ENCODE results near the gene PUM2. TPM values are rescaled to one million over a fixed set of nuclear protein-coding genes. Genes with fewer than 3 reads are reported as not detected.

PUM2 gene
- total RNA-seq, 5 donors from 2014 or later (not counting 1 experiment from before 2014, with no cell fraction given), result 128 to 154 (median 138) TPM

Other genes starting within 250 kb of the PUM2 start
- gene SDC1, start 125.7 kb downstream of the PUM2 start, total RNA-seq, result 1 to 10 TPM in 1 of 5 donors, under 1 TPM in 2, not detected in 2; 0.82 to 1.2 (median 0.99) TPM
- gene RHOB, start 96.2 kb upstream of the PUM2 start, total RNA-seq, result 10 to 100 TPM; 11.4 to 42.4 (median 14.7) TPM